Occipital lobe (tissue), 2 donors: ENCODE data around the gene DENND2C. TPM values are rescaled to one million over a fixed set of nuclear protein-coding genes. Genes with fewer than 3 reads are reported as not detected.
"Not testable (repeated sequence)": the region's sequence is repeated elsewhere in the genome, so short reads cannot be mapped to it uniquely, and the experiment has no call there.

Experiments
- DNase-seq: peaks from one replicate; lab custom pipeline; 2025; lab: John Stamatoyannopoulos, UW
- total RNA-seq: library from RNA; depleted of rRNA; stranded (reverse); fragments of >200 nt; gene quantifications from one replicate; pipeline ENCODE4 v1.2.3, GENCODE V29; 2014

DENND2C gene
- total RNA-seq, 1 donor from 2014 or later, result 1.6 TPM

- no peak for DNase-seq
Observed at GRCh38 chr1:114597949-114598348, 71.9 kb downstream of the DENND2C start.

GRCh38 chr1:114595602-114596001, 74.2 kb downstream of the DENND2C start:
- DNase-seq, result no peak

- DNase-seq, result no peak
Observed at GRCh38 chr1:114594046-114594445, 75.8 kb downstream of the DENND2C start.

- DNase-seq, result no peak
Observed at GRCh38 chr1:114589122-114589521, 80.7 kb downstream of the DENND2C start.

GRCh38 chr1:114588196-114588689, 81.6 kb downstream of the DENND2C start:
- no peak for DNase-seq

GRCh38 chr1:114587203-114587991, 82.5 kb downstream of the DENND2C start:
- no peak for DNase-seq

GRCh38 chr1:114586513-114587047, 83.3 kb downstream of the DENND2C start:
- DNase-seq, result no peak

- DNase-seq, result no peak
Observed at GRCh38 chr1:114585231-114585630, 84.6 kb downstream of the DENND2C start.

GRCh38 chr1:114581335-114582287, 88.2 kb downstream of the DENND2C start, which contains the start of gene BCAS2:
TSS of gene BCAS2 (minus strand) at chr1:114581615. CDS start at chr1:114581591, 24 bp downstream.
- peak; percentile 92 for DNase-seq

- no peak for DNase-seq
Observed at GRCh38 chr1:114574365-114574764, 95.5 kb downstream of the DENND2C start.

GRCh38 chr1:114564141-114564540, 105.7 kb downstream of the DENND2C start:
- no peak for DNase-seq

GRCh38 chr1:114562978-114563510, 106.8 kb downstream of the DENND2C start:
- DNase-seq, result not testable (repeated sequence)

- no peak for DNase-seq
Observed at GRCh38 chr1:114561333-114561732, 108.5 kb downstream of the DENND2C start.

- no peak for DNase-seq
Observed at GRCh38 chr1:114559356-114559755, 110.5 kb downstream of the DENND2C start.

- DNase-seq, result no peak
Observed at GRCh38 chr1:114558544-114558943, 111.3 kb downstream of the DENND2C start.

GRCh38 chr1:114554577-114554976, 115.3 kb downstream of the DENND2C start:
- no peak for DNase-seq

- no peak for DNase-seq
Observed at GRCh38 chr1:114552106-114552639, 117.7 kb downstream of the DENND2C start.

- DNase-seq, result no peak
Observed at GRCh38 chr1:114551400-114551799, 118.4 kb downstream of the DENND2C start.

GRCh38 chr1:114550336-114550735, 119.5 kb downstream of the DENND2C start:
- DNase-seq, result no peak

- no peak for DNase-seq
Observed at GRCh38 chr1:114549137-114549536, 120.7 kb downstream of the DENND2C start.

GRCh38 chr1:114547076-114547475, 122.8 kb downstream of the DENND2C start:
- no peak for DNase-seq
